Raji (cell line): ENCODE data around the gene SF1.

ENCODE experiments used
- POLR2A ChIP-seq: IDR thresholded peaks from 2 replicates; pipeline ENCODE4 v1.6.1; 2011; ENCODE audit warnings: low read depth, low read length, control low read depth; ENCODE audit not compliant: insufficient read depth

Gene SF1

GRCh38 chr11:64760759-64761420 lies 17.5 kb downstream of the SF1 start:
- TF ChIP-seq POLR2A: no peak

- TF ChIP-seq POLR2A: no peak
Measured at GRCh38 chr11:64759722-64760719, 18.3 kb downstream of the SF1 start, which contains the start of gene PYGM. TSS of gene PYGM (minus strand) at chr11:64759974. CDS start at chr11:64759898, 76 bp downstream.

GRCh38 chr11:64759131-64759721 lies 19.1 kb downstream of the SF1 start:
- no peak for TF ChIP-seq POLR2A

- no peak for TF ChIP-seq POLR2A
Measured at GRCh38 chr11:64758330-64759079, 19.8 kb downstream of the SF1 start.

- no peak for TF ChIP-seq POLR2A
Measured at GRCh38 chr11:64757549-64758329, 20.6 kb downstream of the SF1 start.

GRCh38 chr11:64755681-64756361 lies 22.5 kb downstream of the SF1 start:
- no peak for TF ChIP-seq POLR2A

- no peak for TF ChIP-seq POLR2A
Measured at GRCh38 chr11:64754919-64755662, 23.3 kb downstream of the SF1 start.

- no peak for TF ChIP-seq POLR2A
Measured at GRCh38 chr11:64754124-64754918, 24.0 kb downstream of the SF1 start.

GRCh38 chr11:64753380-64754123 lies 24.8 kb downstream of the SF1 start:
- TF ChIP-seq POLR2A: no peak

- TF ChIP-seq POLR2A: no peak
Measured at GRCh38 chr11:64753019-64753379, 25.3 kb downstream of the SF1 start.

GRCh38 chr11:64752175-64752970 lies 26.0 kb downstream of the SF1 start:
- no peak for TF ChIP-seq POLR2A
